SK-N-SH (cell line): ENCODE data around the gene ELMOD1.

Experiments used
- EP300 ChIP-seq, 2 experiments: IDR thresholded peaks; 2 replicates each; pipeline versions ENCODE4 v1.4.0 to v1.6.1; 2012; ENCODE audit warnings: borderline replicate concordance in 1 of 2, low read depth in 1 of 2, low read length in 1 of 2
- FOXM1 ChIP-seq: IDR thresholded peaks from 2 replicates; pipeline ENCODE4 v1.4.0; 2012; ENCODE audit warnings: low read depth, mild to moderate bottlenecking
- GABPA ChIP-seq: IDR thresholded peaks from 2 replicates; pipeline ENCODE4 v1.4.0; 2012; ENCODE audit warnings: low read depth, mild to moderate bottlenecking
- MXI1 ChIP-seq: IDR thresholded peaks from 2 replicates; pipeline ENCODE4 v1.6.1; 2012; ENCODE audit warnings: mild to moderate bottlenecking, low read depth, low read length, improper control_type of control experiment
- POLR2AphosphoS5 ChIP-seq: IDR thresholded peaks from 2 replicates; pipeline ENCODE4 v1.6.1; 2012; ENCODE audit warnings: low read depth, low read length
- RFX5 ChIP-seq: IDR thresholded peaks from 2 replicates; pipeline ENCODE4 v1.6.1; 2012; ENCODE audit warnings: mild to moderate bottlenecking, improper control_type of control experiment, low read length
- SIN3A ChIP-seq: IDR thresholded peaks from 2 replicates; pipeline ENCODE4 v1.6.1; 2012; ENCODE audit warnings: low read depth, mild to moderate bottlenecking, low read length, moderate library complexity, borderline replicate concordance
- YY1 ChIP-seq: IDR thresholded peaks from 2 replicates; pipeline ENCODE4 v1.4.0; 2012; ENCODE audit warnings: low read depth, mild to moderate bottlenecking
- TF ChIP-seq, protein P1 (sequence below): fragments of 200-600 bp; sonication (generic); IDR thresholded peaks from 2 replicates; pipeline ENCODE4 v1.6.1; 2017; ENCODE audit warnings: antibody characterized with exemption, mild to moderate bottlenecking, moderate library complexity
- TF ChIP-seq, protein P2 (sequence below): fragments of 150-350 bp; IDR thresholded peaks from 2 replicates; pipeline ENCODE4 v1.6.1; 2016; ENCODE audit warnings: mild to moderate bottlenecking, low read depth, low read length

DNA sequence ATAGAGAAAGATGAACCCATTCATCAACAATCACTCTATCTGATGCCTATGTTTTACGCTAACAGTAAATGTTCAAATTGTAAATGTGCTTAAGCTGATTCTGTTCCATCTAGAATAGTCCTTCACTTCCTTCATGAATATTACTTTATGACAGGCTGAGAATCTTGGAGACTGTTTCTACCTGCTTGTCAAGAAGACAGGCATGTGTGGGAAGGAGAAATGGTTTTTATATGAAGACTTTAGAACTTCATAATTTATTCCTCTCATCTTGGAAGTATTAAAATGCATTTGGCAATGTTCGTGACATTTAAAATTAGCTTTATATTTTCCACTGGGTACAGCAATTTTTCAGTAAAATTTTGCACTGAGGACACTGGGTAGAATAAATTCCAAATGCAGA, 41.0 kb downstream of the ELMOD1 start:
- TF ChIP-seq MXI1: no peak
- TF ChIP-seq, protein P1, sequence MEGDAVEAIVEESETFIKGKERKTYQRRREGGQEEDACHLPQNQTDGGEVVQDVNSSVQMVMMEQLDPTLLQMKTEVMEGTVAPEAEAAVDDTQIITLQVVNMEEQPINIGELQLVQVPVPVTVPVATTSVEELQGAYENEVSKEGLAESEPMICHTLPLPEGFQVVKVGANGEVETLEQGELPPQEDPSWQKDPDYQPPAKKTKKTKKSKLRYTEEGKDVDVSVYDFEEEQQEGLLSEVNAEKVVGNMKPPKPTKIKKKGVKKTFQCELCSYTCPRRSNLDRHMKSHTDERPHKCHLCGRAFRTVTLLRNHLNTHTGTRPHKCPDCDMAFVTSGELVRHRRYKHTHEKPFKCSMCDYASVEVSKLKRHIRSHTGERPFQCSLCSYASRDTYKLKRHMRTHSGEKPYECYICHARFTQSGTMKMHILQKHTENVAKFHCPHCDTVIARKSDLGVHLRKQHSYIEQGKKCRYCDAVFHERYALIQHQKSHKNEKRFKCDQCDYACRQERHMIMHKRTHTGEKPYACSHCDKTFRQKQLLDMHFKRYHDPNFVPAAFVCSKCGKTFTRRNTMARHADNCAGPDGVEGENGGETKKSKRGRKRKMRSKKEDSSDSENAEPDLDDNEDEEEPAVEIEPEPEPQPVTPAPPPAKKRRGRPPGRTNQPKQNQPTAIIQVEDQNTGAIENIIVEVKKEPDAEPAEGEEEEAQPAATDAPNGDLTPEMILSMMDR: no peak
- no peak for TF ChIP-seq SIN3A
- TF ChIP-seq GABPA: no peak
- TF ChIP-seq, protein P2, sequence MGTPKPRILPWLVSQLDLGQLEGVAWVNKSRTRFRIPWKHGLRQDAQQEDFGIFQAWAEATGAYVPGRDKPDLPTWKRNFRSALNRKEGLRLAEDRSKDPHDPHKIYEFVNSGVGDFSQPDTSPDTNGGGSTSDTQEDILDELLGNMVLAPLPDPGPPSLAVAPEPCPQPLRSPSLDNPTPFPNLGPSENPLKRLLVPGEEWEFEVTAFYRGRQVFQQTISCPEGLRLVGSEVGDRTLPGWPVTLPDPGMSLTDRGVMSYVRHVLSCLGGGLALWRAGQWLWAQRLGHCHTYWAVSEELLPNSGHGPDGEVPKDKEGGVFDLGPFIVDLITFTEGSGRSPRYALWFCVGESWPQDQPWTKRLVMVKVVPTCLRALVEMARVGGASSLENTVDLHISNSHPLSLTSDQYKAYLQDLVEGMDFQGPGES: no peak
- no peak for TF ChIP-seq EP300 (IDR thresholded peaks at IDR 0.05; ENCODE audit: borderline replicate concordance in 1 of 2, low read depth in 1 of 2, low read length in 1 of 2)
- TF ChIP-seq POLR2AphosphoS5: no peak
- no peak for TF ChIP-seq FOXM1
- no peak for TF ChIP-seq RFX5
- no peak for TF ChIP-seq YY1
